DMS153 treated with DMSO at 0.1 percent for 48 hours (cell line): ENCODE data around the gene CDCP2.
"Not testable (repeated sequence)": the region's sequence is repeated elsewhere in the genome, so short reads cannot be mapped to it uniquely, and the experiment has no call there.

Experiments used
- DNase-seq: peaks from one replicate; lab custom pipeline; 2025; ENCODE audit not compliant: unreplicated experiment; lab: John Stamatoyannopoulos, UW

CDCP2 gene

GRCh38 chr1:54168206-54168965 lies 15.6 kb upstream of the CDCP2 start:
- no peak for DNase-seq

- DNase-seq, result no peak
These were observed 14.8 kb upstream of the CDCP2 start for GRCh38 chr1:54167422-54168139.

- not testable (repeated sequence) for DNase-seq
These were observed 13.6 kb upstream of the CDCP2 start for GRCh38 chr1:54166357-54166756.

- DNase-seq, result no peak
These were observed 12.3 kb upstream of the CDCP2 start for GRCh38 chr1:54165146-54165545.

- DNase-seq, result no peak
These were observed 10.8 kb upstream of the CDCP2 start for GRCh38 chr1:54163573-54163972.

GRCh38 chr1:54163051-54163450 lies 10.3 kb upstream of the CDCP2 start:
- no peak for DNase-seq

GRCh38 chr1:54161495-54162168 lies 8.8 kb upstream of the CDCP2 start:
- no peak for DNase-seq

GRCh38 chr1:54160351-54160750 lies 7.6 kb upstream of the CDCP2 start:
- no peak for DNase-seq

- no peak for DNase-seq
These were observed 7.0 kb upstream of the CDCP2 start for GRCh38 chr1:54159733-54160316.

GRCh38 chr1:54158071-54158470 lies 5.3 kb upstream of the CDCP2 start:
- DNase-seq, result no peak

- DNase-seq, result no peak
These were observed 4.6 kb upstream of the CDCP2 start for GRCh38 chr1:54157401-54157800.

- DNase-seq, result no peak
These were observed 4.2 kb upstream of the CDCP2 start for GRCh38 chr1:54156986-54157385.

- DNase-seq, result no peak
These were observed 3.4 kb upstream of the CDCP2 start for GRCh38 chr1:54156201-54156600.

- no peak for DNase-seq
These were observed 987 bp upstream of the CDCP2 start for GRCh38 chr1:54153535-54154439.

- DNase-seq, result no peak
These were observed 1.8 kb downstream of the CDCP2 start for GRCh38 chr1:54151013-54151412.

GRCh38 chr1:54149734-54150133 lies 3.1 kb downstream of the CDCP2 start:
- DNase-seq, result no peak

GRCh38 chr1:54144366-54144765 lies 8.4 kb downstream of the CDCP2 start:
- DNase-seq, result no peak

- no peak for DNase-seq
These were observed 10.5 kb downstream of the CDCP2 start for GRCh38 chr1:54142146-54142900.

- DNase-seq, result no peak
These were observed 13.1 kb downstream of the CDCP2 start for GRCh38 chr1:54139711-54140110.

GRCh38 chr1:54138994-54139393 lies 13.8 kb downstream of the CDCP2 start:
- DNase-seq, result no peak
